Mucosa of stomach (tissue), 1 donor: ENCODE results near the gene DNAJA3.
"Not testable (repeated sequence)": the region's sequence is repeated elsewhere in the genome, so short reads cannot be mapped to it uniquely, and the experiment has no call there.

Source experiments
- H3K27me3 ChIP-seq: one replicate; pipeline ENCODE4 v1.7.0; 2013; ENCODE audit warnings: mild to moderate bottlenecking, low read length; ENCODE audit not compliant: control insufficient read depth, insufficient read depth
- H3K36me3 ChIP-seq: one replicate; pipeline ENCODE4 v1.7.0; 2013; ENCODE audit warnings: low read length; ENCODE audit not compliant: control insufficient read depth, insufficient read depth
- H3K4me1 ChIP-seq: one replicate; pipeline ENCODE4 v1.7.0; 2013; ENCODE audit warnings: mild to moderate bottlenecking, low read length; ENCODE audit not compliant: control insufficient read depth, insufficient read depth
- H3K4me3 ChIP-seq: one replicate; pipeline ENCODE4 v1.7.0; 2013; ENCODE audit warnings: low read length
- H3K9ac ChIP-seq: one replicate; pipeline ENCODE4 v1.7.0; 2013; ENCODE audit warnings: mild to moderate bottlenecking, low read length, moderate library complexity
- H3K9me3 ChIP-seq: one replicate; pipeline ENCODE4 v1.7.0; 2013; ENCODE audit warnings: mild to moderate bottlenecking, low read length, moderate library complexity; ENCODE audit not compliant: control insufficient read depth
- donor health status: Pancreatic carcinoma.

DNAJA3 gene

GRCh38 chr16:4390266-4391260 is 35.1 kb upstream of the DNAJA3 start:
- H3K36me3 ChIP-seq: no peaks in the 10 kb centered on the region

GRCh38 chr16:4391631-4392381 is 33.9 kb upstream of the DNAJA3 start:
- H3K36me3 ChIP-seq: no peaks in the 10 kb centered on the region

More at GRCh38 chr16:4390266-4391260, 35.1 kb upstream of the DNAJA3 start:
- H3K27me3 ChIP-seq: no peaks in the 10 kb centered on the region
- H3K9me3 ChIP-seq: no peaks in the 10 kb centered on the region
- H3K9ac ChIP-seq: no peak overlapping the region
- no peak overlapping the region for H3K4me3 ChIP-seq
- H3K4me1 ChIP-seq: peaks cover 17% of the 10 kb centered on the region

DNA sequence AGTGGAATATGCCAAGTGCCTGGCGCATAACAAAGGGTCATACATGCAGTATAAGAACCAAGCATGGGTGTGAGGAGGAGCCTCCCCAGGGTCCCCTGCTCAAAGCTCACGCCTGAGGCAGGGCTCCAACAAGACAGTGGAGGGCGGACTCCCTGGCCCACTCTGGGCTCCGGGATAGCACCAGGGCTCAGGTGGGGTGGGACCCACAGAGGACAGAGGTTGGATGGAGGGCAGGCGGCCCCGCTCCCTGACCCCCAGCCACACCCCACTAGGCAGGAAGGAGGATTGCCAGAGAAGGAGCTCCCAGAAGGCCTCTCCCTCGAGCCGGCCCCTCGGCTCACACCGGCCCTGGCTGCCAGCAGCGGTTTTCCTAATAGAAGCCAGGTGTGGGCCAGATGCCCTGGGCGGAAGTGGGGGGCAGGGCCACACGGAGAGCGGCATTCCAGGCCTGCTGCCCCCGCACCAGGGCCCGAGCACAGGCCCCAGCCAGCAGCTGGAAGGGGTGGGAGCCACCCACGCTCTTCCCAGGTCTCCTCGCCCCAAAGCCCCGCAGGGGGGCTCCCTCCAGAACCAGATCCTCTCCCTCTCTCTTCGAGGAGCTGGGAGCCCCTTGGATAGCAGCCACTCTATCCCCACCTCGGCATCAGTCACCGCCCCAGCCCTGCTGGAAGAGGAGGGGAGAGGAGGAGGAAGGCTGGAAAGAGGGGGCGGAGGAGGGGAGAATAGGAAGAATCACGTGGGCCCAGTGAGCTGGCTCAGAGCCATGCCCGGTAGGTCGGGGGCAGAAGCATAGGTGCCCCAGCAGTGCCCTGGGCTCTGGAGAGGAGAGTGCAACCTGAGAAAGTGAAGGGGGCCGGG is 33.1 kb upstream of the DNAJA3 start:
- Histone ChIP-seq H3K27me3 (no peaks in the 10 kb centered on the region), H3K9me3 (no peaks in the 10 kb centered on the region), H3K4me1 (peaks cover 17% of the 10 kb centered on the region), H3K36me3 (no peaks in the 10 kb centered on the region), H3K9ac (no peak overlapping the region), H3K4me3 (no peak overlapping the region)

More at GRCh38 chr16:4391631-4392381, 33.9 kb upstream of the DNAJA3 start:
- Histone ChIP-seq H3K9me3 (no peaks in the 10 kb centered on the region), H3K4me3 (no peak overlapping the region), H3K4me1 (peaks cover 17% of the 10 kb centered on the region), H3K27me3 (no peaks in the 10 kb centered on the region), H3K9ac (no peak overlapping the region)

DNA sequence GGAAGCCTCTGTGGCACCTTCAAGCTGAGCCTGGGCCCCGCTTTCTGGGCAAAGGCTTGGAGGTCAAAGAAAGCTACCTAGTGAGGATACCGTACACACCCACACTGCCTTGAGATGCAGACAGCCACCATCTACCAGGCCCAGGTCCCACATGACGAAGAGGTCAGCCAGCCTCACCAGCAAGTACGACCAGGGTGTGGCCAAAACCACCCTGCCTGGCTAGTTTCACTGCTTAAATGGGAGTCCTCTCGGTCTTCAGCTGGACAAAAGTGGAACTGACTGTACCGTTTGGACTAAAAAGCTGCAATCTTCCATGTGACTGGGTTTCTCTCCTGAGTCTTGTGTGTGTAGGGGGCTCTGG is 32.4 kb upstream of the DNAJA3 start:
- peaks cover 17% of the 10 kb centered on the region for H3K4me1 ChIP-seq
- no peaks in the 10 kb centered on the region for H3K27me3 ChIP-seq
- H3K36me3 ChIP-seq: no peaks in the 10 kb centered on the region
- no peaks in the 10 kb centered on the region for H3K9me3 ChIP-seq
- H3K4me3 ChIP-seq: no peak overlapping the region
- H3K9ac ChIP-seq: no peak overlapping the region

DNA sequence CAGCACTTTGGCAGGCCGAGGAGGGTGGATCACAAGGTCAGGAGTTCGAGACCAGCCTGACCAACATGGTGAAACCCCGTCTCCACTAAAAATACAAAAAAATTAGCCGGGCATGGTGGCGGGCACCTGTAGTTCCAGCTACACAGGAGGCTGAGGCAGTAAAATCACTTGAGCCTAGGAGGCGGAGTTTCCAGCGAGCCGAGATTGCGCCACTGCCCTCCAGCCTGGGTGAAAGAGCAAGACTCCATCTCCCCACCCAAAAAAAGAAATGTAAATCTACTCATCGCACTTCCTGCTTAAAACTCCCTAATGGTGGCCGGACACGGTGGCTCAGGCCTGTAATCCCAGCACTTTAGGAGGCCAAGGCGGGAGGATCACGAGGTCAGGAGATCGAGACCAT is 31.8 kb upstream of the DNAJA3 start:
- not testable (repeated sequence) for H3K4me3 ChIP-seq, H3K27me3 ChIP-seq, H3K9ac ChIP-seq, H3K9me3 ChIP-seq, H3K36me3 ChIP-seq
- H3K4me1 ChIP-seq: peaks cover 17% of the 10 kb centered on the region

GRCh38 chr16:4395055-4395726 is 30.5 kb upstream of the DNAJA3 start:
- no peaks in the 10 kb centered on the region for H3K36me3 ChIP-seq
- H3K27me3 ChIP-seq: no peaks in the 10 kb centered on the region
- no peak overlapping the region for H3K9ac ChIP-seq
- no peak overlapping the region for H3K4me3 ChIP-seq
- no peaks in the 10 kb centered on the region for H3K9me3 ChIP-seq
- peaks cover 17% of the 10 kb centered on the region for H3K4me1 ChIP-seq

GRCh38 chr16:4399001-4399730 is 26.5 kb upstream of the DNAJA3 start:
- Histone ChIP-seq H3K4me1 (peaks cover 4% of the 10 kb centered on the region), H3K9me3 (no peaks in the 10 kb centered on the region), H3K4me3 (no peak overlapping the region), H3K27me3 (no peaks in the 10 kb centered on the region), H3K9ac (no peak overlapping the region), H3K36me3 (no peaks in the 10 kb centered on the region)

- no peak overlapping the region for H3K4me3 ChIP-seq
- H3K9ac ChIP-seq: no peak overlapping the region
- H3K27me3 ChIP-seq: no peaks in the 10 kb centered on the region
- no peaks in the 10 kb centered on the region for H3K9me3 ChIP-seq
- H3K4me1 ChIP-seq: peaks cover 4% of the 10 kb centered on the region
- H3K36me3 ChIP-seq: no peaks in the 10 kb centered on the region
Observed at GRCh38 chr16:4401094-4401501, 24.6 kb upstream of the DNAJA3 start.

DNA sequence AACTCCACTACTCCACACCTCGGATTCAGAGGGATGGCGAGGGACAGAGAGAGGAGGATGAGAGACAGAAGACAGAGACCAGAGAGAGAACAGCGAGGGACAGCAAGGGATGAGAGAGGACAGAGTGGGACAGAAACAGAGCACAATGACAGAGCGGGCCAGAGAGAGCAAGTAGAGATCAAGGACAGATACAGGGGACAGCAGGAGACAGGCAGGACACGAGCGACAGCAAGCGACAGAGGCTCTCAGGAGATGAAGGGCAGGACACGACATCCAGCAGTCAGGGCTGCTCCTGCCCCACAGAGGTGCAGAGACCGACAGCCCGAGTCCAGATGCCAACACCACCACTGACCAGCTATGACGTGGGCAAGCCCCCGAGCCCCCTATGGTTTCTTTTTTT is 24.2 kb upstream of the DNAJA3 start:
- Histone ChIP-seq H3K9me3 (no peaks in the 10 kb centered on the region), H3K36me3 (no peaks in the 10 kb centered on the region), H3K4me1 (peaks cover 4% of the 10 kb centered on the region), H3K27me3 (no peaks in the 10 kb centered on the region), H3K4me3 (no peak overlapping the region), H3K9ac (no peak overlapping the region)

DNA sequence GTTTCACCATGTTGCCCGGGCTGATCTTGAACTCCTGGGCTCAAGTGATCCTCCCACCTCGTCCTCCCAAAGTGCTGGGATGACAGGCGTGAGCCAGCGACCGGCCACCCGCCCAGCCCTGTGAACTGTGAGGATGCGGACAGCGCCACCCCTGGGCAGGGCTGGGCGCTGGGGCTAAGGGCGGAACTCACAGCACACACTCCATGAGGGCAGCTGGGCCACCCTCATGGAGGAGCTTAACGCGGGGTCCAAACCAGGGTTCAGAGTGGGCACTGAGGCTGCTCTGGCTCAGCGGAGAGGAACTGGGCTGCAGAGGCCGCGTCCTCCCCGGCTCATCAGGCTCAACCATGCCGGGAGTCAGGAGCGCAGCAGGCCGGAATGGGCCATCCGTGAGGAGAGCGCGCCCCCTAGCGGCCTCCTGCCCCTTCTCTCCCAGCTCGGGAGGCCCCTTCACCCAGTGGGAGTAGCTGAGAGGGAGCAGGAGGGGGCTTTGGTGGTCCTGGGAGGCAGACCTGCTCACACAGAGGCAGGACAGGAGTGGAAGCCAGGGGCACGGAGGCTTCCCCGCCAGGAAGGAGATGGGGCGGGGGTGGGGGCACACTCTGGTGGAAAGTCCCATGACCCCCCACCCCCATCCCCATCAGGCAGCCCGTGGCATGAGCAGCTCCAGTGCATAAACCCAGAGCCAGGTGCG is 23.1 kb upstream of the DNAJA3 start:
- Histone ChIP-seq H3K9me3 (no peaks in the 10 kb centered on the region), H3K36me3 (no peaks in the 10 kb centered on the region), H3K27me3 (no peaks in the 10 kb centered on the region), H3K4me1 (peaks cover 4% of the 10 kb centered on the region), H3K4me3 (no peak overlapping the region), H3K9ac (no peak overlapping the region)
